T-helper 1 cell treated with Interleukin-12 subunit alpha and Interleukin-12 subunit beta and Interleukin-4 antibody, amounts not matched to agents 30 ng/mL and 1 ng/mL, for 36 hours (primary cell): ENCODE data around the gene NEDD8. TPM values are rescaled to one million over a fixed set of nuclear protein-coding genes. Genes with fewer than 3 reads are reported as not detected.

ENCODE experiments used
- intact Hi-C: fragments of 100-400 bp; cut with micrococcal nuclease; formaldehyde crosslinking; loops from one replicate; pipeline ENCODE4 v1.15.1; 2024
- total RNA-seq: library from RNA; stranded (reverse); gene quantifications from 2 replicates; pipeline ENCODE4 v1.2.3, GENCODE V29; 2022

The NEDD8 gene
- total RNA-seq, 1 donor from 2014 or later = 191 TPM

- intact Hi-C loops = no loop called here
These were observed 49.9 kb downstream of the NEDD8 start for GRCh38 chr14:24182110-24182882.

GRCh38 chr14:24181371-24182077 lies 50.6 kb downstream of the NEDD8 start:
- intact Hi-C loops = no loop called here

GRCh38 chr14:24179961-24180796 lies 52.0 kb downstream of the NEDD8 start:
- intact Hi-C loops = no loop called here

DNA sequence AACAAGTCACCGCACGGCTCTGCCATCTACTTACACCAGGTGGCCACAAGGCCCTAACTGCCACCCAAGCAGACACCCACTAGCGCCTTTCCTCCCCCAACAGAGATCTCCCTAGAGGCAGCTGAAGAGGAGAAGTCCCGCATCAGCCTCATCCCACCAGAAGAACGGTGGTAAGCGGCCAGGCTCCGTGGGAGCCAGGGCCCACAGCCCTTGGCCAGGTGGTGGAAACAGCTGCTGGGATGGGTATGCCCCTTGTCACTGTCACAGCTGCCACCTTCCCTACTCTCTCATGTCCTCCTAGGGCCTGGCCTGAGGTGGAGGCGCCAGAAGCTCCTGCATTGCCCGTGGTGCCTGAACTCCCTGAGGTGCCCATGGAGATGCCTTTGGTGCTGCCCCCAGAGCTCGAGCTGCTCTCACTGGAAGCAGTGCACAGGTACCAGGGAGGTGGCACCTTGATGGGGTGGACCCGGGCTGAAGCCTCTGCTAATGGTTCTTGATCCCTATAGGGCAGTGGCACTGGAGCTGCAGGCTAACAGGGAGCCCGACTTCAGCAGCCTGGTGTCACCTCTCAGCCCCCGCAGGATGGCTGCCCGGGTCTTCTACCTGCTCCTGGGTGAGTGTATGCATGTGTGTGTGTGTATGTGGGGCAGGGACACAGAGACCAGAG lies 52.7 kb downstream of the NEDD8 start:
- intact Hi-C loops = no loop called here

DNA sequence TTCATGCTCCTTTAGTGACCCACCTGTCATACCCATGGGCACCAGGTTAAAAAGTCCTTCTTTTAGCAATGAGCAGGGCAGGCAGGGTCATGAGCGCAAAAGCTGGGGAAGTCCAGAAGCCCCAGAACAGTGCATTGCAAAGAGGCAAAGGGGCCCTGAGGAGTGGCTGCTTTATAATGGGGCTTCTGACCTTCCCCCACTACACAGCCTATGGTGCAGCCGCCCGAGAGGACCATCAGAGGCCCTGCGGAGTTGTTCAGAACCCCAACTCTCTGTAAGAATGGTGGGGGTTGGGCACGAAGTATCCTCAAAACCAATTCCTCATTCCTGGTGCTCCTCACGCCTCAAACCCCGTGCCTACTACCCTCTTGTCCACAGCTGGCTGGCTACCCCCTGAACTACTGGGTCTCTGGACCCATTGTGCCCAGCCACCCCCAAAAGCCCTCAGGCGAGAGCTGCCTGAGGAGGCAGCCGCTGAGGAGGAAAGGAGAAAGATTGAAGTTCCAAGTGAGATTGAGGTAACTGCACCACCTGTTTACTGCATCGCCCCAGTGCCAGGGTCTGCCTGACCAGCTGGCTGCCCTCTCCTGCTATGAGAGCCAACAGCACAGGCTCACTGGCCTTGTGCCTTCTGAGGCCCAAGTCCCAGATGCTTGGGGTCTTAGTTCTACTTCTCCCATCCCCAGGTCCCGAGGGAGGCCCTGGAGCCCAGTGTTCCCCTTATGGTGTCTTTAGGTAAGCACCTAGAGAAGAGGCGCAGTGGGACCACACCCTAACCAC lies 53.6 kb downstream of the NEDD8 start:
- intact Hi-C loops = no loop called here

DNA sequence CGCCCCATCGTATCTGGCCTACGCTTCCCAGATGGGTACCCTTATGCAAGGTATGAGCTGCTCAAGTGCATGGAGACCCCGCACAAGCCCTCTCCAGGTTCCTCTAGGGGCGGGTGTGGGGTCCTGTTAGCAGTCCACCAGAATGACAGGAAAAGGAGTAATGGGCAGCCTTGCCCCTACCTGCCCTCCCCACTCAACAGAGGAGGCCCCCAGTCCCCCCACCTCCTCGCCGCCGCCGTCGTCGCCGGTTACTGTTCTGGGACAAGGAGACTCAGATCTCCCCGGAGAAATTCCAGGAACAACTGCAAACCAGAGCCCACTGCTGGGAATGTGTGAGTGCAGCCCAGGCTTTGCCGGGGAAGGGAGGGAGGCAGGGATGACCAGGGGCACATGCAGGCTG lies 54.3 kb downstream of the NEDD8 start:
- intact Hi-C loops = no loop called here

GRCh38 chr14:24177041-24177825 lies 54.9 kb downstream of the NEDD8 start:
- intact Hi-C loops = no loop called here

DNA sequence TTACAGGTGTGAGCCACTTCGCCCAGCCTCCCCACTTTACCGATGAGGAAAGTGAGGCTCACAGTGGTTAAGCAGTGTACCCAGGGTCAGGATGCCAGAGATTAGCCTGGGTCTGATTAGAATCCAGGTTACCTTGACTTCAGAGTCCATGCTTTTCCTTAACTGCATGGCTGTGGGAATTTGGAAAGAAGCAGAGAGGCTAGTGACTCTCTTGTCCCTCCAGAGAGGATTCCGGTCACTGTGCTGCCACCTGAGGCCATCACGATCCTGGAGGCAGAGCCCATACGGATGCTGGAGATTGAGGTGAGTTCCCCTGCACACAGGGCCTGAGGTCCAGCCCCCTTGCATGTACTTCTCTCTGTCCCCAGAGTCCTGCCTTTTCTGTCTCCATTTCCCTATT lies 55.6 kb downstream of the NEDD8 start:
- intact Hi-C loops = no loop called here

DNA sequence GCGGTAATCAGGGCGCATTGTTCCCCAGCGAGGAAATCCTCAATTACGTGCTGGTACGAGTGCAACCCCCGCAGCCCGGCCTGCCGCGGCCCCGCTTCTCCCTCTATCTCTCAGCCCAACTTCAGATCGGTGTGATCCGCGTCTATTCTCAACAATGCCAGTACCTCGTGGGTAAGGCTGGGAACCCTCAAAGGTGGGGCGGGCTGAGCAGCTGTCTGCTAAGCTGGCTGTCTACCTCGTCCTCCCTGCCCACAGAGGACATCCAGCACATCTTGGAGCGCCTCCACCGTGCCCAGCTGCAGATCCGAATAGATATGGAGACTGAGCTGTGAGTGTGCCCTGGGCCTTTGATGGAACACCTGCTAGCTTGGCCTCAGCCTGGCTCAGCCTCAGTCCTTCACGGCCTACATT lies 59.3 kb downstream of the NEDD8 start:
- intact Hi-C loops = no loop called here

- intact Hi-C loops = no loop called here
These were observed 59.8 kb downstream of the NEDD8 start for GRCh38 chr14:24172261-24172860.

- intact Hi-C loops = loop anchor here (1.0 kb wide), 1 partner anchor 10 kb away; the partner anchor contains the start of gene IRF9
These were observed 60.5 kb downstream of the NEDD8 start, which contains the start of gene REC8 for GRCh38 chr14:24171422-24172260. Gene REC8, plus strand, starts transcription at chr14:24172080. Its CDS starts 473 bp downstream, at chr14:24172553.

- intact Hi-C loops = no loop called here
These were observed 64.6 kb downstream of the NEDD8 start for GRCh38 chr14:24167469-24168114.

Other genes starting within 250 kb of the NEDD8 start
- 17.6 and 19.0 TPM in 2 replicates for gene DHRS4L2, start 243.4 kb downstream of the NEDD8 start, total RNA-seq
- gene CARMIL3, start 180.4 kb downstream of the NEDD8 start, total RNA-seq = 2.3 and 3.2 TPM in 2 replicates
- not detected in 2 replicates for gene CPNE6, start 160.8 kb downstream of the NEDD8 start, total RNA-seq
- 46.1 and 51.2 TPM in 2 replicates for gene PCK2, start 138.1 kb downstream of the NEDD8 start, total RNA-seq
- gene DCAF11, start 117.6 kb downstream of the NEDD8 start, total RNA-seq = 81.8 and 89.9 TPM in 2 replicates
- 2.4 and 2.5 TPM in 2 replicates for gene NRL, start 117.4 kb downstream of the NEDD8 start, total RNA-seq
- 1.1 and 1.7 TPM in 2 replicates for gene FITM1, start 101.7 kb downstream of the NEDD8 start, total RNA-seq
- 545 and 567 TPM in 2 replicates for gene PSME1, start 96.2 kb downstream of the NEDD8 start, total RNA-seq
- gene EMC9, start 90.8 kb downstream of the NEDD8 start, total RNA-seq = 17.9 and 18.2 TPM in 2 replicates
- gene PSME2, start 85.8 kb downstream of the NEDD8 start, total RNA-seq = 802 and 822 TPM in 2 replicates
- 145 and 153 TPM in 2 replicates for gene RNF31, start 84.9 kb downstream of the NEDD8 start, total RNA-seq
- gene IRF9, start 71.1 kb downstream of the NEDD8 start, total RNA-seq = 304 and 321 TPM in 2 replicates
- 72.3 and 78.3 TPM in 2 replicates for gene REC8, start 60.3 kb downstream of the NEDD8 start, total RNA-seq
- 48.1 and 50.6 TPM in 2 replicates for gene IPO4, start 43.6 kb downstream of the NEDD8 start, total RNA-seq
- gene TM9SF1, start 36.9 kb downstream of the NEDD8 start, total RNA-seq = 35.8 and 45.3 TPM in 2 replicates
- gene TSSK4, start 26.7 kb downstream of the NEDD8 start, total RNA-seq = 0.27 and 0.83 TPM in 2 replicates
- 96.5 and 104 TPM in 2 replicates for gene CHMP4A, start 18.9 kb downstream of the NEDD8 start, total RNA-seq
- 11.8 and 14.5 TPM in 2 replicates for gene MDP1, start 16.3 kb downstream of the NEDD8 start, total RNA-seq
- 58.0 and 71.9 TPM in 2 replicates for gene GMPR2, start 562 bp upstream of the NEDD8 start, total RNA-seq
- 148 and 151 TPM in 2 replicates for gene TINF2, start 10.3 kb upstream of the NEDD8 start, total RNA-seq
- 6.4 and 6.7 TPM in 2 replicates for gene TGM1, start 30.8 kb upstream of the NEDD8 start, total RNA-seq
- gene RABGGTA, start 39.2 kb upstream of the NEDD8 start, total RNA-seq = 51.6 and 55.3 TPM in 2 replicates
- gene DHRS1, start 67.4 kb upstream of the NEDD8 start, total RNA-seq = 23.3 and 25.2 TPM in 2 replicates
- 40.1 and 42.6 TPM in 2 replicates for gene NOP9, start 67.5 kb upstream of the NEDD8 start, total RNA-seq
- gene CIDEB, start 75.6 kb upstream of the NEDD8 start, total RNA-seq = 23.7 and 27.8 TPM in 2 replicates
- 15.1 and 17.8 TPM in 2 replicates for gene LTB4R2, start 77.8 kb upstream of the NEDD8 start, total RNA-seq
- 21.6 and 24.2 TPM in 2 replicates for gene LTB4R, start 79.1 kb upstream of the NEDD8 start, total RNA-seq
- gene ADCY4, start 102.7 kb upstream of the NEDD8 start, total RNA-seq = 4.3 and 5.3 TPM in 2 replicates
- 37.1 and 41.9 TPM in 2 replicates for gene RIPK3, start 107.6 kb upstream of the NEDD8 start, total RNA-seq
- gene NFATC4, start 135.8 kb upstream of the NEDD8 start, total RNA-seq = 0.59 TPM in 1 of 2 replicates, not detected in the other
- gene NYNRIN, start 166.6 kb upstream of the NEDD8 start, total RNA-seq = 0.12 and 0.17 TPM in 2 replicates
- 17.7 and 18.5 TPM in 2 replicates for gene CBLN3, start 197.3 kb upstream of the NEDD8 start, total RNA-seq
- gene KHNYN, start 197.6 kb upstream of the NEDD8 start, total RNA-seq = 97.9 and 101 TPM in 2 replicates
- gene SDR39U1, start 210.4 kb upstream of the NEDD8 start, total RNA-seq = 49.9 and 55.0 TPM in 2 replicates